Measurements from ENCODE around the gene DLEC1.
A peak's percentile ranks its signal among the peaks of the same experiment; 100 is the strongest.

The DLEC1 gene

DNA sequence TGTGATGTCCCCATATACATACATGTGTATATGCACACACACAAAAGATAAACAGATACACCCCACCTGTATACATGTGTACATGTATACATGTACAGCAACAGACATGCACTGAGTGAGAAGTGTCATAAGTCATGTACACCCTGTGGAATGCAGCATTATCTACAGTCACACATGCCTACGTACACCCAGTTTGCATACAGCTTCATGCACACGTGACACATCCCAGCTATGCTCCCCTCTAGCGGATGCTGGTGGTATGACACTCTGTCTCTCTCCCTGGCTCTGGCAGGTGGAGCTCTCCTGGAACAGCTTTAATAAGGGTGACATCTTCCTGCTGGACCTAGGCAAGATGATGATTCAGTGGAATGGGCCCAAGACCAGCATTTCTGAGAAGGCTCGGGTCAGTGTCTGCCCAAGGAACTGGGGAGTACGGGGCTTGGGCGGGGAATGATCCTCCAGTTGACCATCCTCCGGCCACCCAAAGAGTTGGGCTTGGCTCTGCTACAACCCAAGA is 42.2 kb upstream of the DLEC1 start:
- peaks cover 0 to 8% of the 10 kb centered on the region in 2 donors for H3K36me3 ChIP-seq (replicated peaks in 1 of 2; ENCODE audit: control insufficient read depth in 2 of 2, insufficient read depth in 2 of 2, low read length in 2 of 2)
- no peak overlapping the region for H4K8ac ChIP-seq (ENCODE audit: low read depth, low read length)
- H2BK12ac ChIP-seq (ENCODE audit: low read length), result no peak overlapping the region
- H3K4ac ChIP-seq (ENCODE audit: low read length), result no peak overlapping the region
- H3K9me3 ChIP-seq (replicated peaks in 1 of 2; ENCODE audit: control insufficient read depth in 2 of 2, insufficient read depth in 1 of 2, low read depth in 1 of 2, low read length in 2 of 2), result no peaks in the 10 kb centered on the region
- H3K4me2 ChIP-seq (ENCODE audit: insufficient read depth, low read length, poor library complexity, severe bottlenecking), result no peak overlapping the region
- H3K4me3 ChIP-seq (ENCODE audit: low read length in 2 of 2), result no peak overlapping the region
- H3K23ac ChIP-seq (ENCODE audit: low read depth, low read length, poor library complexity), result no peak overlapping the region
- no peak overlapping the region for H3K18ac ChIP-seq (ENCODE audit: low read length)
- no peak overlapping the region for H2BK5ac ChIP-seq (ENCODE audit: low read length)
- peaks cover 0 to 57% (median 6%) of the 10 kb centered on the region in 3 experiments for H3K27me3 ChIP-seq (ENCODE audit: control insufficient read depth in 3 of 3, insufficient read depth in 3 of 3, low read depth in 1 of 3, low read length in 3 of 3)
- no peak overlapping the region for H3K27ac ChIP-seq (replicated peaks; ENCODE audit: low read length)
- peak; percentile 74 for DNase-seq (ENCODE audit: low spot score)
- H3K4me1 ChIP-seq (ENCODE audit: control insufficient read depth in 2 of 2, insufficient read depth in 1 of 2, low read depth in 1 of 2, low read length in 2 of 2), result peaks cover 10 to 18% of the 10 kb centered on the region in 2 donors
- no peak overlapping the region for H2AFZ ChIP-seq (ENCODE audit: low read length)
- H3K9ac ChIP-seq (ENCODE audit: low read depth, low read length, poor library complexity), result no peak overlapping the region
- no peak overlapping the region for H3K14ac ChIP-seq (ENCODE audit: low read length)
- peak overlapping the region; percentile 64 for H2BK15ac ChIP-seq (ENCODE audit: low read length)
- no peaks in the 10 kb centered on the region for H3K79me1 ChIP-seq (ENCODE audit: low read depth, low read length)
- no CpG with 5 or more reads among the region's 7 CpGs for WGBS, 2 donors (ENCODE audit: extremely low coverage in 2 of 2, insufficient read length in 2 of 2, insufficient replicate concordance in 1 of 2)
- H2BK120ac ChIP-seq (ENCODE audit: low read depth, low read length), result no peak overlapping the region
- no peak overlapping the region for H4K91ac ChIP-seq (ENCODE audit: low read depth, low read length, poor library complexity)
- H2AK5ac ChIP-seq (ENCODE audit: low read depth, low read length), result peak overlapping the region; percentile 85

GRCh38 chr3:37997342-37997741 is 41.7 kb upstream of the DLEC1 start:
- WGBS, 2 donors (ENCODE audit: extremely low coverage in 2 of 2, insufficient read length in 2 of 2, insufficient replicate concordance in 1 of 2), result no CpG with 5 or more reads among the region's 10 CpGs
- no peak overlapping the region for H3K4me2 ChIP-seq (ENCODE audit: insufficient read depth, low read length, poor library complexity, severe bottlenecking)

DNA sequence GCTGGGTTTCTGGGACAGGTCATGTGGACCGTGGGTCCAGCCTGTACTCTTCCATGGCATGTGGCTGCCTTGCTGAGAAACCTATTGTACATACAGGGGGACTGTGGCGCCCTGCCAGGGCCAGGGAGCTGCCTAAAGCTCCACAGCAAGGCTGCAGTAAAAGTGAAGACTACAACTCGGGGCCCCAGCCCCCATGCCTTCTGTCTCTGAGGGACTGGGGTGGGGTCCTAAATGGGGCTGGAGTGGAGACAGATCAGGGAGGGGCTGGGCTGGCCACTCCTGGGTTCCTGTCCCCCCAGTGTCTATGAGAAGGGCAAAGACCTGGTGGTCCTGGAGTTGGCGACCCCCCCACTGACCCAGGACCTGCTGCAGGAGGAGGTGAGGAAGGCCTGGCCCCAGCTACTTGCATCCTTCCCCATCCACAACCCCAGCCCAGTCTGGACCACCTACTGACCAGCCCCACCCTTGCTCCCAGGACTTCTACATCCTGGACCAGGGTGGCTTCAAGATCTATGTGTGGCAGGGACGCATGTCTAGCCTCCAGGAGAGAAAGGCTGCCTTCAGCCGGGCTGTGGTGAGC is 41.1 kb upstream of the DLEC1 start:
- peaks cover 0 to 14% of the 10 kb centered on the region in 2 donors for H3K36me3 ChIP-seq (replicated peaks in 1 of 2; ENCODE audit: control insufficient read depth in 2 of 2, insufficient read depth in 2 of 2, low read length in 2 of 2)
- no peak overlapping the region for H2BK15ac ChIP-seq (ENCODE audit: low read length)
- no peak overlapping the region for H3K4me2 ChIP-seq (ENCODE audit: insufficient read depth, low read length, poor library complexity, severe bottlenecking)
- peak overlapping the region; percentile 92 for H2AFZ ChIP-seq (ENCODE audit: low read length)
- H3K14ac ChIP-seq (ENCODE audit: low read length), result no peak overlapping the region
- no peak overlapping the region for H2BK12ac ChIP-seq (ENCODE audit: low read length)
- peaks cover 0 to 46% (median 6%) of the 10 kb centered on the region in 3 experiments for H3K27me3 ChIP-seq (ENCODE audit: control insufficient read depth in 3 of 3, insufficient read depth in 3 of 3, low read depth in 1 of 3, low read length in 3 of 3)
- H2BK5ac ChIP-seq (ENCODE audit: low read length), result no peak overlapping the region
- no peak for DNase-seq (ENCODE audit: low spot score)
- WGBS, 2 donors (ENCODE audit: extremely low coverage in 2 of 2, insufficient read length in 2 of 2, insufficient replicate concordance in 1 of 2), result no CpG with 5 or more reads among the region's 6 CpGs
- peak overlapping the region; percentile 85 for H2AK5ac ChIP-seq (ENCODE audit: low read depth, low read length)
- no peak overlapping the region for H4K91ac ChIP-seq (ENCODE audit: low read depth, low read length, poor library complexity)
- no peak overlapping the region for H3K4me3 ChIP-seq (ENCODE audit: low read length in 2 of 2)
- no peak overlapping the region for H3K9ac ChIP-seq (ENCODE audit: low read depth, low read length, poor library complexity)
- no peak overlapping the region for H3K18ac ChIP-seq (ENCODE audit: low read length)
- no peak overlapping the region for H2BK120ac ChIP-seq (ENCODE audit: low read depth, low read length)
- peaks cover 10 to 18% of the 10 kb centered on the region in 2 donors for H3K4me1 ChIP-seq (ENCODE audit: control insufficient read depth in 2 of 2, insufficient read depth in 1 of 2, low read depth in 1 of 2, low read length in 2 of 2)
- peak overlapping the region; percentile 32 for H3K23ac ChIP-seq (ENCODE audit: low read depth, low read length, poor library complexity)
- H4K8ac ChIP-seq (ENCODE audit: low read depth, low read length), result no peak overlapping the region
- H3K9me3 ChIP-seq (replicated peaks in 1 of 2; ENCODE audit: control insufficient read depth in 2 of 2, insufficient read depth in 1 of 2, low read depth in 1 of 2, low read length in 2 of 2), result no peaks in the 10 kb centered on the region
- H3K4ac ChIP-seq (ENCODE audit: low read length), result no peak overlapping the region
- H3K27ac ChIP-seq (replicated peaks; ENCODE audit: low read length), result no peak overlapping the region
- no peaks in the 10 kb centered on the region for H3K79me1 ChIP-seq (ENCODE audit: low read depth, low read length)

More at GRCh38 chr3:37997342-37997741, 41.7 kb upstream of the DLEC1 start:
- DNase-seq (ENCODE audit: low spot score), result no peak
- no peak overlapping the region for H2BK5ac ChIP-seq (ENCODE audit: low read length)
- H3K18ac ChIP-seq (ENCODE audit: low read length), result no peak overlapping the region
- H3K36me3 ChIP-seq (replicated peaks in 1 of 2; ENCODE audit: control insufficient read depth in 2 of 2, insufficient read depth in 2 of 2, low read length in 2 of 2), result peaks cover 0 to 12% of the 10 kb centered on the region in 2 donors
- H2BK15ac ChIP-seq (ENCODE audit: low read length), result peak overlapping the region; percentile 64
- peak overlapping the region; percentile 85 for H2AK5ac ChIP-seq (ENCODE audit: low read depth, low read length)
- no peak overlapping the region for H3K27ac ChIP-seq (replicated peaks; ENCODE audit: low read length)
- H3K27me3 ChIP-seq (ENCODE audit: control insufficient read depth in 3 of 3, insufficient read depth in 3 of 3, low read depth in 1 of 3, low read length in 3 of 3), result peaks cover 0 to 52% (median 6%) of the 10 kb centered on the region in 3 experiments
- H2AFZ ChIP-seq (ENCODE audit: low read length), result no peak overlapping the region
- no peak overlapping the region for H3K4ac ChIP-seq (ENCODE audit: low read length)
- no peak overlapping the region for H2BK120ac ChIP-seq (ENCODE audit: low read depth, low read length)
- H3K9ac ChIP-seq (ENCODE audit: low read depth, low read length, poor library complexity), result peak overlapping the region; percentile 53
- no peak overlapping the region for H4K8ac ChIP-seq (ENCODE audit: low read depth, low read length)
- no peak overlapping the region for H3K14ac ChIP-seq (ENCODE audit: low read length)
- no peaks in the 10 kb centered on the region for H3K79me1 ChIP-seq (ENCODE audit: low read depth, low read length)
- H2BK12ac ChIP-seq (ENCODE audit: low read length), result no peak overlapping the region
- no peak overlapping the region for H3K4me3 ChIP-seq (ENCODE audit: low read length in 2 of 2)
- no peak overlapping the region for H4K91ac ChIP-seq (ENCODE audit: low read depth, low read length, poor library complexity)
- peak overlapping the region; percentile 77 for H3K23ac ChIP-seq (ENCODE audit: low read depth, low read length, poor library complexity)
- peaks cover 10 to 18% of the 10 kb centered on the region in 2 donors for H3K4me1 ChIP-seq (ENCODE audit: control insufficient read depth in 2 of 2, insufficient read depth in 1 of 2, low read depth in 1 of 2, low read length in 2 of 2)
- no peaks in the 10 kb centered on the region for H3K9me3 ChIP-seq (replicated peaks in 1 of 2; ENCODE audit: control insufficient read depth in 2 of 2, insufficient read depth in 1 of 2, low read depth in 1 of 2, low read length in 2 of 2)

- WGBS, 2 donors (ENCODE audit: extremely low coverage in 2 of 2, insufficient read length in 2 of 2, insufficient replicate concordance in 1 of 2), result no CpG with 5 or more reads among the region's 6 CpGs
- Histone ChIP-seq H3K14ac (ENCODE audit: low read length) (no peak overlapping the region), H3K4me2 (ENCODE audit: insufficient read depth, low read length, poor library complexity, severe bottlenecking) (no peak overlapping the region), H3K9me3 (replicated peaks in 1 of 2; ENCODE audit: control insufficient read depth in 2 of 2, insufficient read depth in 1 of 2, low read depth in 1 of 2, low read length in 2 of 2) (no peaks in the 10 kb centered on the region), H3K9ac (ENCODE audit: low read depth, low read length, poor library complexity) (no peak overlapping the region), H2BK5ac (ENCODE audit: low read length) (no peak overlapping the region), H3K4ac (ENCODE audit: low read length) (no peak overlapping the region), H2BK15ac (ENCODE audit: low read length) (no peak overlapping the region), H2AK5ac (ENCODE audit: low read depth, low read length) (no peak overlapping the region), H3K27me3 (ENCODE audit: control insufficient read depth in 3 of 3, insufficient read depth in 3 of 3, low read depth in 1 of 3, low read length in 3 of 3) (peaks cover 0 to 27% (median 6%) of the 10 kb centered on the region in 3 experiments), H3K4me1 (ENCODE audit: control insufficient read depth in 2 of 2, insufficient read depth in 1 of 2, low read depth in 1 of 2, low read length in 2 of 2) (peaks cover 14 to 20% of the 10 kb centered on the region in 2 donors), H3K36me3 (replicated peaks in 1 of 2; ENCODE audit: control insufficient read depth in 2 of 2, insufficient read depth in 2 of 2, low read length in 2 of 2) (peaks cover 2 to 14% of the 10 kb centered on the region in 2 donors), H3K18ac (ENCODE audit: low read length) (no peak overlapping the region), H2BK12ac (ENCODE audit: low read length) (no peak overlapping the region), H3K79me1 (ENCODE audit: low read depth, low read length) (no peaks in the 10 kb centered on the region), H4K91ac (ENCODE audit: low read depth, low read length, poor library complexity) (no peak overlapping the region), H2AFZ (ENCODE audit: low read length) (no peak overlapping the region), H2BK120ac (ENCODE audit: low read depth, low read length) (no peak overlapping the region), H3K23ac (ENCODE audit: low read depth, low read length, poor library complexity) (no peak overlapping the region), H3K27ac (replicated peaks; ENCODE audit: low read length) (no peak overlapping the region), H4K8ac (ENCODE audit: low read depth, low read length) (no peak overlapping the region), H3K4me3 (ENCODE audit: low read length in 2 of 2) (no peak overlapping the region)
- no peak for DNase-seq (ENCODE audit: low spot score)
Measured at GRCh38 chr3:37999836-38000235, 39.2 kb upstream of the DLEC1 start.

Data from neuronal stem cell (in vitro differentiated cells).